Measurements from ENCODE around the gene ZC3H18.

DNA sequence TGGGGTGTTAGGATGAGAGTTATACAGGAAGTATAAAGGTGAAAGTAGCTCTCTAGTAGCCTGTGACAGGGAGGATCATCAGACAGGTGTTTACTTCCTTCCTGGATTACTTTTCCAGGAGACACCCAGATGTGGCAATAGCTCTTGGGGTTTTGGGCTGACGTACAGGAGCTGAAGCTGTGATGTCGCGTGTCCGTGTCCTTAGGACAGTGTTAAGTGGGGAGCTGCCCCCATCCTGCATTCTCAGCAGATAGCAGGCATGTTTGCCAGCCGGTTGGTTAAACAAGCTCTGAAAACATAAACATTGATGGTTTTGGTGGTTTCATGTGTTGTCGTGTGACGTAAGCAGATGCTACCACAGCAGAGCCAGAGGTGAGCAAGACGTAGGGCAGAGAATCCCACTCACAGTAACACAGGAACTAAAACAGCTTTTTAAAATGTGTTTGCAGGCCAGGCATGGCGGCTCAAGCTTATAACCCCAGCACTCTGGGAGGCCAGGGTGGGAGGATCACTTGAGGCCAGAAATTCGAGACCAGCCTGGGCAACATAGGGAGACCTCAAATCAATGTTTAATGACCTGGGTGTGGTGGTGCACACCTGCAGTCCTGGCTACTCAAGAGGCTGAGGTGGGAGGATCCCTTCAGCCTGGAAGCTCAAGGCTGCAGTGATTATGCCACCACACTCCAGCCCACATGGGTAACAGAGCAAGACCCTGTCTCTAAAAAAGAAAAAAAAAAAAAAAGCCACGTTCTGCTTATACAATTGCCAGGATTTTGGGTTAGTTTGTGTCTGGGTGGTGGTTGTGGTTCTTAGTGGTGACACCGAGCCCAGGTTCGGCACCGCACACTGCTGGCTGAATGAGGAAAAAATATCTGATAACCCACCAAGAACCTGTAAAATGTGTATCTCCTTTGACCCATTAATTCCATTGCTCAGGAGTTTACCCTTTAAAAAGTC lies 49.9 kb downstream of the ZC3H18 start:
- no peak for TF ChIP-seq POLR2A (IDR thresholded peaks at IDR 0.05; ENCODE audit: low read depth, low read length)
- no peak for TF ChIP-seq TAF1 (IDR thresholded peaks at IDR 0.05; ENCODE audit: borderline replicate concordance, low read depth, low read length)

Data from GM12892 (cell line).